Endothelial cell of hepatic sinusoid (primary cell): Measurements from ENCODE around the gene CLIC5.

Source experiments
- in situ Hi-C: cut with HindIII; loops from 2 replicates; pipeline ENCODE4 v1.10.0; 2017; ENCODE audit warnings: low sequenced_read_pairs

Gene CLIC5

DNA sequence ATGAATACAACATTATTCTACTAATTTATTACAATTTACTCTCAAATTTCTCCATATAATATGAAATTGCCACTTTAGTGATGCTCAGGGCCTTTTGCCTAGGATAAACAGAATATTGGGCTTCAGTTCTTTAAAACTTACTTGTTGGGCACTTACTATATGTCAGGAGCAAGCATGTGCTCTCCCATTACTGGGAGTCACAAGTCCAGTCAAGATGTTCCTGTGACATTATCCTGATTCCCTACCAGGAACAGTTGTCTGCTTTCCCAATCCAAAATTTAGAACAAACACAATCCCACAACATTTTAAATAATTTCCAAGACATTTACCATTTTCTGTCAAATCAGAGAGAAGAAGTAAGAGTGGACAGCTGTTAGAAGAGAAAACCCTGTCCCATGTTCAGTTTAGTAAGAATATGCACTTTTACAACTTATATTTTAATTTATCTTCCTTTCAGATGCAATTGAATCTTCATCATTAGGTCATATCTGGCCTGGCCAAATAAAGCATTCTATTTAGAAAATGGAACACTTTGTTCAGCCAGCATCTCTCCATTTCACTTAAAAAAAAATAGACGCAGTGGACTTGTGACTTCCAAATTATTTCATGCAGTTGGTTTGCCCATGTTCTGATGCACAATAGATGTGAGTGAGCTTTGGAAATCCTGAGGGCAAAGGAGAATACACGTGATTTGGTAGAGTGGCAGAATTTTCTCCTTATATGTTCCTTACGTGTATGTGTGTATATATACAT, 159.8 kb downstream of the CLIC5 start:
- in situ Hi-C loops = no loop called here

DNA sequence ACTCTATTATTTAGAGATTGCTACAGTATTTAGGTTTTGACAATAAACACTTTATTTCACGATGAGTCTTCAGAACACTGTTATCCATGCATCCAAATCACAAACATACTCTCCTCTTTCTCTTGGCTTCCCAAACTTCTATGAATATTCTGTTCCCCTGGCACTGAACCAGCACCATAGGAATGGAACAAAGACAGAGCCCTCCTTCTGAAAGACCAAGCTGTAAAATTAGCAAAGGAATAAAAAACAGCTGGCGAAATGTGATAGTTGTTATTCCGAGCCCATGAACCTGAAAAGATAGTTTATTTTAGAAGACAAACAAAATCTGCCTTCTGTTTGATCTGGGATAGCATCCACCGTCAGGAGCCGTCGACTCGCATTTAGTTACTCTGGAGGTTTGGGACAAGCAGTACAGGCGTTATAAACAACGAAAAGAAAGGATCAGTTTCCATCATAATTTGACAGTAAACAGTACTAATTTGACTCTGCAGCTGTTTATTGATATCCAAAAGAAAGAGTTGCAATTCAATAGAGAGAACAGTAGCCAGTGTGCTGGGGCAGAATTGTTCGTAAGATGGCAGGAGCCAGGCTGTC, 161.4 kb downstream of the CLIC5 start:
- in situ Hi-C loops = no loop called here

DNA sequence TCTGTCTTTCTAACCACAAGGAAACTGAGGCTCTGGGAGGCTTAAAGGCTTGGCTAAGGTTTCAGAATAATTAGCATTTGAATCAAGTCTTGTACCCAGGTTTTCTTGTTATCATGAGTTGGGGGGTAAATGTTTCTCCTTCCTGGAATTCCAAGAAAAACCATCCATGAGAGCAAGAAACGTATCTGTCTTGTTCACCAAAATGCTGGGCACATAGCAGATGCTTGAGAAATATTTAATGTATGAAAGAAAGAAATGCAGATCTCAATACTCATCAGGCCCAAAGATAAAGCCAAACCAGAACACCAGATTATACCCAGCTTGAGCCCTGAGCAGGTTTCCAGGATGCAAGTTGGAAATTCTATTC, 164.6 kb downstream of the CLIC5 start:
- in situ Hi-C loops = no loop called here

DNA sequence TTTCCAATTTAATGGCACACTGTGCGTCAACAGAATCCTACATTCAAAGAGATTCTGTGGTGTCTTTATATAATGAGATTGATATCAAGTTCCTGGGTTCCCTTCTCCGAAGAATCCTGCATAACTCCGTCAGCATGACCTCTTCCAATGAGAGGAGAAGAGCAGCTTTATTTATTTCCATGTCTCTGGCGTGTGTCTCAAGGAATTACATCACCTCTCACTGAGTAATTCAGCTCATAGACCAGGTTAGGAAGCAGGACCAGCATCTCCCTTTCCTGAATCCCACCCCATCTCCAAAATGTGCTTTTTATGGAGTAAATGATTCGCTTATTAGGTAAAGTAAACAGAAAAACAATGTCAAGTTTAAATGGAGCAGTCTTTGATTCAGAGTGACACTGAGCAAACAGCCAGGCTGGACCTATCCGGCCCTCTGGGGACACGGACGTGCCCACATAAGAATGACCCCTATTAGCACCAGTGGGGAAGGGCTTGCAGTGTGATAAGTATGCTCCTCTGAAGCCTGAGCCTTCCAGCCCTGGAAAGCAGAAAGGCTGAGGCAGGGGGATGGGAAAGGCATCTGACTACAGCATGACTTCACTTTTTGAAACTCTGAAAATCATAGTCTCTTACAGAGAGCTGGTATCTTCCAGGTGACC, 165.2 kb downstream of the CLIC5 start:
- in situ Hi-C loops = no loop called here

DNA sequence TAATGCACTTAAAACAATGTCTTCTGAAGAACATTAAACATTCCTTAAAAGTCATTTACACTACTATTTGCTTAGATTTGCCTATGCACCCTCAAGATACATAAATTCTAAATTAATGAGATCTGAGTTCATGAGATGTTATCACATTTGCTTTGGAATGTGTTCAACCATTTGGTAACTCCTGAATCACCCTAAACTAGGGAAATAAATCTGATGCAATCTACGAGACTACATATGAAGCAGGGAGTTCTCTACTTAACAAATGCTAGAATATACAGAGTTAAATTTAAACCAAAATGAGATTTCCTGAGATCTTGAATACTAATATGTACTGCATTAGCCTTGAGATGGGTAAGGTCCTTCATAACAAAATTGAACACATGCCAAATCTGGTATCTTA, 170.1 kb downstream of the CLIC5 start:
- in situ Hi-C loops = no loop called here

DNA sequence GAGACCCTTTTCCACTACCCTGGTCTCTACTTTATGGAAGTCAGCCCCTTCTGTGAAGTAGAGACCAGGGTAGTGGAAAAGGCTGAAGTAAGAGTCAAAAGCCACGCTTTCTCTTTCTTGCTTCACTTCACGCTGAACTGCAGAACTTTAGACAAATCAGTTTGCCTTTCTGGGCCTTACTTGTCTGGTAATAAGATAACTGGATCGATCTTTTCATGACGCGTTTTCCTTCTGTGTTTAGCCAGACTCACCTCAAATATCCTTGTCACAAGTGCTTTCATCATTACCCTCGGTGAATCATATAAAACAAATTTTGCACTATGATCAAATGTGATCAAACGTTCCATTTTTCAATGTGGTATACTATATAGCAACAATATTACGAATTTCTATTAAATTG, 170.7 kb downstream of the CLIC5 start:
- in situ Hi-C loops = no loop called here

DNA sequence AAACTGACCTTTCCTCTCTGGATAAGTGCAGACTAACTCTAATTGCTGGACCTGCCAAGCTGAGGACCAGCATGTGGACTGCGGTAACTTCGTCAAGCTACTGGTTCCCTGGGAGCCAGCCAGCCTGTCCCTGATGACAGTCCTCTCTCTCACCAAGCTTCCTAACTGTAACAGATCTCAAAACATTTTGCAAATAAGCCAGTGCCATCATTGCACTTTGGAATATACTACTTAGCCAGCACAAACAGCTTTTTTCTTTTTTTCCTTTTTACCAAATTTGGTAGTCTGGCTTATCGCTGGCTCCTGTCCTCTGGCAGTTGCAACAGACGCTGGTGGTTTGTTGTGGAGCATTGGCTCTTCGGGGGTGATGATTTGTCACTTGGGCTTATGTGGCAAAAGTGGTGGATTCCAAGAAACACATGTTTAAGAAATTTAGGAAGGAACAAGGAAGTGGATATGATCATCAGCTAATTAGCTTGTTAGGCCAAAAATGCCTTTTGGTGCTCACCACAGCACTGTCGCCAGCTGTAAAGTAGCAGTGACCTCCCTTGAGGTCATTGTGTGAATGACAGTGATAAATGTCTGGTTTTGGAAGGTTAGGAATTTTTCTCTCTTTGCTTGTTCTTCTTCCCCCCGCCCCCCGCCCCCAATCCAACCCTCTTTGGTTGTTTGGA, 171.7 kb downstream of the CLIC5 start:
- in situ Hi-C loops = no loop called here

DNA sequence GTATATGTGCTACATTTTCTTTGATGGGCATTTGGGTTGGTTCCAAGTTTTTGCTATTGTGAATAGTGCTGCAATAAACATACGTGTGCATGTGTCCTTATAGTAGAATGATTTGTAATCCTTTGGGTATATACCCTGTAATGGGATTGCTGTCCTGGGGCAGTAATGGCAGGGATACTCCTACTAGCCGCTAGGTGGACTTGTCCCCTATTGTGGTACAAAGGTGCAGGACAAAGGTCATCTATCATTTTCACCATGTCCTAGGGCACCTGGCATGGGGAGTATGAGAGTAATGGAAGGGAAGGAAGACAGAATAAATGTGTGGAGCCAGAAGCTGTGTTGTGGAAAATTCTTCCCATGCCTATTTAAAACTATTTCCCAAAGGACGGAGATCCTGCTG, 174.6 kb downstream of the CLIC5 start:
- in situ Hi-C loops = no loop called here

DNA sequence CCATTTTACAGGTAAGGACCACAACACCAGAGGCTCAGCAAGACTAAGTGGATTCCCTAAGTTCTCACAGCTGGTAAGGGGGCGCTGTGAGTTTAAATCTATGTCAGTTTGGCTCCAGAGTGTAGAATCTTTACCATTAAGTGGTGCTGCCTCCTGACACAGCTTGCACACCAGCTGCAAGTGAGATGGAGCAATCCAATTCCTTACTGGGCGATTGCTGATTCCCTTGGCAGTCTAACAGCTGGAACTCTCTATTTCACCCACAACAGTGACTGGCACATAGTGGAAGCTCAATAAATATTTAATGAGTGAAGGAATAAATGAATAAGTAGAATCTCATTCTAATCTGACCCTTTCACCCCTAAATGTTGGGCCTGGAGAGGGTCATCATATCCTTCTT, 176.7 kb downstream of the CLIC5 start:
- in situ Hi-C loops = no loop called here

DNA sequence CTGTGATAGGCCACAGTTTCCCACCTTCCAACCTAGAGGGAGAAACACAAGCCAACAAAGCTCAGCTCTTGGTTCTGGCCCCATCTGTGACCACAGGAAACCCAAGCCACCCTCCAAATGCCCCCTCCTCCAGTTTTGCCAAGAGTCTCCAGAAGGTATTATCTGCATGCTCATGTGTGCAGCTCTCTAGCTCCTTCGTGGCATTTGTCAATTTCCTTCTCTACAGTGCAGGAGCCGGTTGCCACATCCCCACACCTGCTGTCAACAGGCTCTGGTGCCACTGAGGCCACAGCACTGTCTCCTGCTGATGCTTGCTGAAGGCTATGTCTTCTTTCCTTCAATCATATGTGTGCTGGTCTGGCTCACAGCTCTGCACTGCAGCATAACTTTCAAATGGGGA, 177.2 kb downstream of the CLIC5 start:
- in situ Hi-C loops = no loop called here

DNA sequence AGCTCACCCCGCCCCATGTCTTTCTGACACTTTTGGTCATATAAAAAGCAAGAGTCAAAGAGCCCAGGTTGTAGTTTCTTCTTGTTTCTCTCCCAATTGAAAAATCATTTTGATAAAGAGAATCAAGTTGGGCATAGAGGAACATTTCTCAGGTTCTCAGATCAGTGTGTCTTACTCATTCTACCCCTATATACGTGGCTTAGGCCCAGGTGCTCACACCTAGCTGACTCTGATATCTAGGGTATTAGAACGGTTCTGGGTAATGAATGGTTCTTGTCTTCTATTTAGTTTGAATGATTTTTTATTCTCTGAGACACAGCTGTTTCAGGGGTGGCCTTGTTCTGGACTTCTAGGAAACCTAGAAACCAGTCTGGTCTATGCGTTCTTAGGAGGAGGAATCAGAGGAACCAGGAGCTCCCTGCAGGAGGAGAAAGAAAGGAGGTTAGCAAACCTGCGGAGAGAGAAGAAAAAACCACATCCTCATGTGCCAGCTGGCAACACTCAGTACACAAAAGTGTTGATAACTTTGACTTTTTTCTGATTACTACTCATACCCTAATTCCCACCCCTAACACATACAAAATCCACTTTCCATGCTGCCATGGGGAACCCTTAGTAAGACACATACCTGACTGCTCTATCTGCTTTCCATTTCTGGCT, 178.0 kb downstream of the CLIC5 start:
- in situ Hi-C loops = no loop called here

DNA sequence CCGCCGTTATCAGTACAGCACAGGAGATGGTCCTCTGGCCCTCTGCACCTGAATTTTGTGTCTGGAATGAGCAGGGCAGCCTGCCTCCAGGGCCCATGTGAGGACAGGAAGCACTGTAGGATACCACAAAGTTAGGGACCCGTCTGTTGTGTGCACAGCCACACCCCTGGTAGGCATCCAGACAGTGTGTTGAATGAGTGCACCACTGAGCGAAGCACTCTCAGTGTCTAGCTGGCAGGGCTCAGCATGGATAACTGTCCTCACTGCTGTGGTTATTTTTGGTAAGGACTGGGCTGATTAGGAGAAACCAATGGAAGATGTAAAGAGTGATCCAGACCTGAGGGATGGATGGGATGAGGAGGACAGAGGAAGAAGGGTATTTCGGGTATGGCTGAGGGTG, 178.7 kb downstream of the CLIC5 start:
- in situ Hi-C loops = no loop called here

DNA sequence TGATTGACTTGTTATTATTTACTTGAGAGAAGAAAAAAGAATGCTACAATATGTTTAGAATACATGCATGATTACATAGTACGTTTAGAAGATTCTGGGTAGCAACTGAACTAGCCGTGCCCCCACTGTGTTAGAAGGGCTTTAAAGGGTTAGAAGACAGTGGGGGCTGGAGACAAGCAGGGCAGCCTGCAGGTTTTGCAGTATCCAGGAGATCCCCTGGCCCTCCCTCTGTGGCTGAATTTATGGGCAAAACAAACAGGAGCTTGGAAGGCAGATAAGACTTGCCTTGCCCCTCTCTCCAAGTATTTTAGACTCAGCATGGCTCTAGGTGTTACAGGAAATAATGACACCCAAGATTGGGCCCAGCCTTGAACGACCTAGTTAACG, 179.2 kb downstream of the CLIC5 start:
- in situ Hi-C loops = no loop called here

DNA sequence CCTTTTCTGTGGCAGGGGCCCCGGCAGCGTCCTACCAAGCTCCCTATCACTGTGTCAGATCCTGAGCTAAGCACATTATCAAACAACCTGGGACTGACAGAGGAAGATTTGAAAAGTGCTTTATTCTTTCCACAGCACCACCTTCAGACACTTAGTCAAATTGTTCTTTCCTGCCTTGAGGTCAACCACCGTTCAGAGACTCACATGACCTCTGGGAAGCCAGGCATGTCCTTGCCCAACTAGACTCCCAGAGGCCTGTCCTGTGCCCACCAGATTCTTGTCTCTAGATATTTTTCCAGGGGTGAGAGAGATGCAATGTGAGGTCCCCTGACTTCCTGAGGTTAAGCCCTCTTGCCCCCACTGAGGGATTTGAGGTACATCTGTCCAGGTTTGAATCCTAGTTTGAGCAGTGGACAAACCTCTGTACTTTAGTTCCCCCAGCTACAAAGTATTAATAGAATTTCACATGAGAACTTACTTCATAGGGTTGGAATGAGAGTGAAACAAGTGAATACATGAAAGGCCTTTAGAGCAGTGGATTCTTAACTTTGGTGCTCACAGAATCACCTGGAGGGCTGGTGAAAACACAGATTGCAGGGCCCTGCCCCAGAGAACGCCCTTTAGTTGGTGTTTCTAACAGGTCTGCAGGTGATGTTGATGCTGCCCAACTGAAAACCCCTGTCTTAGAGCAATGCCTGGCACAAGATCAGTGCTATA, 179.8 kb downstream of the CLIC5 start:
- in situ Hi-C loops = no loop called here

DNA sequence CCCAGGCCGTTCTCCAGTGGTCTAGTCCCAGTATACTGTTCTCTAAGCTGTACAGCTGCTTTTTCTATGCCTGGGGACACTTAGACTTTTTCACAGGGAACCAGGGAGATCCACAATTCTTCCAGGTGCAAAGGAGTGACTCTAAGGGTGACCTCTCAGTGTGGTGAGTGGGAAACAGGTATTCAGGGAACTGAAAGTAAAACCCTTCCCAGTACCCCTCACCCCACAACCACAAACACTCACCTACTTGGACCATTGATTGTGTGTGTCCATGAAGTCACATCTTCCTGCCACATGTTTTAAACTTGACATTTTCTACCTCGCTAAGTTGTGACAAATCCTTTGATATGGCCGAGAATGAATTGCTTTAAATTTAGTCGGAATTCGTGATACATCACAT, 183.6 kb downstream of the CLIC5 start:
- in situ Hi-C loops = no loop called here
